Naive thymus-derived CD4-positive, alpha-beta T cell (primary cell): Measurements from ENCODE around the gene EPM2A. TPM values are rescaled to one million over a fixed set of nuclear protein-coding genes. Genes with fewer than 3 reads are reported as not detected.

Source experiments
- ATAC-seq: fragments of 150-1000 bp; cut with Tn5 transposase; 2 replicates; pipeline ENCODE4 v1.10.0; 2021; ENCODE audit warnings: mild to moderate bottlenecking, moderate library complexity
- CTCF ChIA-PET: fragments of 350-600 bp; sonication (Branson Sonifier 250); formaldehyde crosslinking; loops from one replicate; lab custom pipeline; 2021; ENCODE audit warnings: antibody characterized with exemption; lab: Charles Lee
- POLR2A ChIA-PET: fragments of 350-600 bp; sonication (Branson Sonifier 250); formaldehyde crosslinking; loops from one replicate; lab custom pipeline; 2021; ENCODE audit warnings: antibody characterized with exemption, inconsistent platforms; lab: Charles Lee
- DNase-seq, 9 donors: peaks; one replicate each; pipeline versions ENCODE4 v3.0.0 to v3.0.0-alpha.2; 2020 to 2022; ENCODE audit warnings: mixed read lengths in 1 of 9
- H3K27ac ChIP-seq: one replicate; pipeline ENCODE4 v1.7.0; 2013; ENCODE audit warnings: mild to moderate bottlenecking, low read depth, low read length, moderate library complexity
- H3K27me3 ChIP-seq, 2 donors: one replicate each; pipeline ENCODE4 v1.7.0; 2013; ENCODE audit warnings: low read length in 2 of 2, mild to moderate bottlenecking in 2 of 2, moderate library complexity in 2 of 2; ENCODE audit not compliant: control insufficient read depth in 2 of 2, insufficient read depth in 2 of 2
- H3K36me3 ChIP-seq, 3 experiments: 1 replicate in 2 of 3; 2 replicates in 1 of 3; pipeline ENCODE4 v1.7.0; 2013; ENCODE audit warnings: low read length in 3 of 3, mild to moderate bottlenecking in 3 of 3, moderate library complexity in 1 of 3; ENCODE audit not compliant: insufficient read depth in 3 of 3, control insufficient read depth in 2 of 3
- H3K4me1 ChIP-seq, 2 donors: one replicate each; pipeline ENCODE4 v1.7.0; 2013; ENCODE audit warnings: low read length in 2 of 2, mild to moderate bottlenecking in 2 of 2, moderate library complexity in 1 of 2; ENCODE audit not compliant: control insufficient read depth in 2 of 2, insufficient read depth in 2 of 2
- H3K4me3 ChIP-seq: 2 replicates; pipeline ENCODE4 v1.7.0; 2013; ENCODE audit warnings: mild to moderate bottlenecking, low read length
- H3K9me3 ChIP-seq, 3 experiments: 1 replicate in 2 of 3; 2 replicates in 1 of 3; pipeline ENCODE4 v1.7.0; 2013; ENCODE audit warnings: low read length in 3 of 3; ENCODE audit not compliant: control insufficient read depth in 2 of 3
- H3K27ac Mint-ChIP-seq, 9 donors: one replicate each; pipeline ENCODE4 v1.8.0; 2020 to 2022; ENCODE audit warnings: mixed read lengths in 9 of 9, mild to moderate bottlenecking in 8 of 9, moderate library complexity in 5 of 9, inconsistent platforms in 2 of 9
- H3K27me3 Mint-ChIP-seq, 5 donors: one replicate each; pipeline ENCODE4 v1.8.0; 2021 to 2022; ENCODE audit warnings: mixed read lengths in 5 of 5, mild to moderate bottlenecking in 1 of 5
- H3K36me3 Mint-ChIP-seq, 5 donors: one replicate each; pipeline ENCODE4 v1.8.0; 2020 to 2022; ENCODE audit warnings: mixed read lengths in 5 of 5, mild to moderate bottlenecking in 3 of 5, inconsistent platforms in 1 of 5
- H3K4me1 Mint-ChIP-seq, 7 donors: one replicate each; pipeline ENCODE4 v1.8.0; 2020 to 2022; ENCODE audit warnings: mixed read lengths in 7 of 7, mild to moderate bottlenecking in 3 of 7, inconsistent platforms in 1 of 7
- H3K4me3 Mint-ChIP-seq, 10 donors: one replicate each; pipeline ENCODE4 v1.8.0; 2020 to 2022; ENCODE audit warnings: mild to moderate bottlenecking in 10 of 10, mixed read lengths in 10 of 10, moderate library complexity in 6 of 10, inconsistent platforms in 2 of 10
- H3K9me3 Mint-ChIP-seq, 11 donors: one replicate each; pipeline ENCODE4 v1.8.0; 2020 to 2022; ENCODE audit warnings: mixed read lengths in 11 of 11, mild to moderate bottlenecking in 4 of 11, inconsistent platforms in 1 of 11, moderate library complexity in 1 of 11
- intact Hi-C, 2 donors: fragments of 100-400 bp; cut with micrococcal nuclease; formaldehyde crosslinking; loops; one replicate each; pipeline ENCODE4 v1.15.1; 2023
- polyA plus RNA-seq, 2 donors: library from polyadenylated mRNA; unstranded; fragments of 300-500 nt; fragmentation: Illumina TruSeq; gene quantifications; one replicate each; pipeline ENCODE4 v1.2.3, GENCODE V29; 2021
- total RNA-seq, 6 experiments: library from RNA in 5 of 6; stranded (reverse) in 5 of 6; gene quantifications; 1 replicate in 5 of 6; 2 replicates in 1 of 6; pipeline ENCODE4 v1.2.3 and lab custom pipeline; 2021 to 2026

The EPM2A gene
- total and polyA plus RNA-seq, 7 experiments from 2014 or later, result 3.7 to 18.0 (median 11.6) TPM

GRCh38 chr6:145633981-145634627 is 101.2 kb downstream of the EPM2A start:
- DNase-seq, result peak; percentile 31 to 76 (median 59)
- POLR2A ChIA-PET, result no interaction called here
- intact Hi-C loops, result loop anchor here (1.0 to 5.0 kb wide), 2 partner anchors 1051 to 1527 kb away; no protein-coding TSS in a partner anchor

GRCh38 chr6:145632971-145633370 is 102.3 kb downstream of the EPM2A start:
- Histone ChIP-seq H3K4me1 (no peaks in the 10 kb centered on the region), H3K27ac (no peak overlapping the region), H3K9me3 (no peaks in the 10 kb centered on the region), H3K36me3 (peaks cover 0 to 5% (median 0%) of the 10 kb centered on the region in 3 experiments), H3K4me3 (no peak overlapping the region), H3K27me3 (no peaks in the 10 kb centered on the region)
- H3K4me3 Mint-ChIP-seq, result no peak overlapping the region
- no peak overlapping the region for H3K27ac Mint-ChIP-seq
- peaks cover 2 to 11% (median 7%) of the 10 kb centered on the region in 7 donors for H3K4me1 Mint-ChIP-seq
- intact Hi-C loops, result loop anchor here in 1 of 2 donors (5.0 kb wide), 1 partner anchor 1526 kb away; no protein-coding TSS in a partner anchor
- no peak for ATAC-seq
- CTCF ChIA-PET, result interaction anchor here (0.6 to 1.1 kb wide), 3 partner anchors 8 to 23 kb away, joined by 3 to 9 read pairs (median 4); no protein-coding TSS in a partner anchor
- H3K36me3 Mint-ChIP-seq, result peaks cover 0 to 34% (median 27%) of the 10 kb centered on the region in 5 donors
- POLR2A ChIA-PET, result no interaction called here
- no peaks in the 10 kb centered on the region for H3K27me3 Mint-ChIP-seq
- no peaks in the 10 kb centered on the region for H3K9me3 Mint-ChIP-seq
- no peak for DNase-seq

More at GRCh38 chr6:145633981-145634627, 101.2 kb downstream of the EPM2A start:
- Mint-ChIP-seq H3K27me3 (no peaks in the 10 kb centered on the region), H3K9me3 (no peaks in the 10 kb centered on the region), H3K4me3 (no peak overlapping the region), H3K27ac (no peak overlapping the region), H3K4me1 (peaks cover 2 to 11% (median 7%) of the 10 kb centered on the region in 7 donors), H3K36me3 (peaks cover 0 to 26% (median 16%) of the 10 kb centered on the region in 5 donors)
- Histone ChIP-seq H3K27ac (no peak overlapping the region), H3K4me1 (no peaks in the 10 kb centered on the region), H3K27me3 (no peaks in the 10 kb centered on the region), H3K9me3 (no peaks in the 10 kb centered on the region), H3K36me3 (peaks cover 0 to 4% (median 0%) of the 10 kb centered on the region in 3 experiments), H3K4me3 (no peak overlapping the region)
- peak; percentile 85 for ATAC-seq
- CTCF ChIA-PET, result interaction anchor here (0.7 to 1.0 kb wide), 3 partner anchors 10 to 328 kb away, joined by 3 to 5 read pairs (median 3); no protein-coding TSS in a partner anchor

- H3K27ac ChIP-seq, result no peak overlapping the region
- Mint-ChIP-seq H3K27me3 (no peaks in the 10 kb centered on the region), H3K27ac (peak overlapping the region in 1 of 9 donors; percentile 19), H3K4me1 (peaks cover 2 to 11% (median 7%) of the 10 kb centered on the region in 7 donors), H3K9me3 (no peaks in the 10 kb centered on the region), H3K4me3 (no peak overlapping the region), H3K36me3 (peaks cover 0 to 47% (median 38%) of the 10 kb centered on the region in 5 donors)
- no peak overlapping the region for H3K4me3 ChIP-seq
- ChIA-PET POLR2A (no interaction called here), CTCF (no interaction called here)
- intact Hi-C loops, result loop anchor here in 1 of 2 donors (5.0 kb wide), 1 partner anchor 1524 kb away; no protein-coding TSS in a partner anchor
- ATAC-seq (no peak), DNase-seq (no peak)
- H3K9me3 ChIP-seq, result no peaks in the 10 kb centered on the region
- H3K36me3 ChIP-seq, result peaks cover 0 to 16% (median 0%) of the 10 kb centered on the region in 3 experiments
- no peaks in the 10 kb centered on the region for H3K27me3 ChIP-seq
- H3K4me1 ChIP-seq, result no peaks in the 10 kb centered on the region
These were observed 103.9 kb downstream of the EPM2A start for GRCh38 chr6:145631374-145631773.

- intact Hi-C loops, result loop anchor here in 1 of 2 donors (5.0 kb wide), 1 partner anchor 1523 kb away; no protein-coding TSS in a partner anchor
- Histone ChIP-seq H3K27ac (no peak overlapping the region), H3K27me3 (no peaks in the 10 kb centered on the region), H3K9me3 (no peaks in the 10 kb centered on the region), H3K4me1 (no peaks in the 10 kb centered on the region), H3K36me3 (peaks cover 0 to 16% (median 0%) of the 10 kb centered on the region in 3 experiments), H3K4me3 (no peak overlapping the region)
- no peak for ATAC-seq
- POLR2A ChIA-PET, result no interaction called here
- Mint-ChIP-seq H3K4me1 (peaks cover 2 to 11% (median 7%) of the 10 kb centered on the region in 7 donors), H3K27me3 (no peaks in the 10 kb centered on the region), H3K27ac (no peak overlapping the region), H3K9me3 (no peaks in the 10 kb centered on the region), H3K4me3 (no peak overlapping the region), H3K36me3 (peaks cover 0 to 49% (median 44%) of the 10 kb centered on the region in 5 donors)
- CTCF ChIA-PET, result no interaction called here
- no peak for DNase-seq
These were observed 104.7 kb downstream of the EPM2A start for GRCh38 chr6:145630598-145630997.

GRCh38 chr6:145629478-145629877 is 105.8 kb downstream of the EPM2A start:
- Histone ChIP-seq H3K4me1 (no peaks in the 10 kb centered on the region), H3K36me3 (peaks cover 0 to 16% (median 2%) of the 10 kb centered on the region in 3 experiments), H3K9me3 (no peaks in the 10 kb centered on the region), H3K4me3 (no peak overlapping the region), H3K27ac (no peak overlapping the region), H3K27me3 (no peaks in the 10 kb centered on the region)
- no peak overlapping the region for H3K4me3 Mint-ChIP-seq
- intact Hi-C loops, result no loop called here
- POLR2A ChIA-PET, result no interaction called here
- DNase-seq (no peak), ATAC-seq (no peak)
- peaks cover 0 to 50% (median 44%) of the 10 kb centered on the region in 5 donors for H3K36me3 Mint-ChIP-seq
- H3K4me1 Mint-ChIP-seq, result peaks cover 0 to 8% (median 5%) of the 10 kb centered on the region in 7 donors
- no peak overlapping the region for H3K27ac Mint-ChIP-seq
- H3K9me3 Mint-ChIP-seq, result no peaks in the 10 kb centered on the region
- H3K27me3 Mint-ChIP-seq, result no peaks in the 10 kb centered on the region
- CTCF ChIA-PET, result no interaction called here

GRCh38 chr6:145627451-145627850 is 107.9 kb downstream of the EPM2A start:
- no peaks in the 10 kb centered on the region for H3K9me3 Mint-ChIP-seq
- H3K4me3 Mint-ChIP-seq, result no peak overlapping the region
- H3K27ac Mint-ChIP-seq, result no peak overlapping the region
- H3K36me3 ChIP-seq, result peaks cover 0 to 16% (median 4%) of the 10 kb centered on the region in 3 experiments
- DNase-seq, result no peak
- no peak for ATAC-seq
- POLR2A ChIA-PET, result no interaction called here
- no peaks in the 10 kb centered on the region for H3K27me3 Mint-ChIP-seq
- intact Hi-C loops, result no loop called here
- H3K27me3 ChIP-seq, result no peaks in the 10 kb centered on the region
- no peaks in the 10 kb centered on the region for H3K4me1 Mint-ChIP-seq
- H3K4me1 ChIP-seq, result no peaks in the 10 kb centered on the region
- H3K36me3 Mint-ChIP-seq, result peaks cover 0 to 50% (median 44%) of the 10 kb centered on the region in 5 donors
- no peaks in the 10 kb centered on the region for H3K9me3 ChIP-seq
- H3K4me3 ChIP-seq, result no peak overlapping the region
- CTCF ChIA-PET, result no interaction called here
- no peak overlapping the region for H3K27ac ChIP-seq
